ENCODE data around the gene CAPN5. TPM values are rescaled to one million over a fixed set of nuclear protein-coding genes. Genes with fewer than 3 reads are reported as not detected.

Gene CAPN5
- total RNA-seq, 1 donor from 2014 or later = 29.7 TPM

GRCh38 chr11:77026221-77026620 lies 40.5 kb upstream of the CAPN5 start:
- DNase-seq (ENCODE audit: low spot score) = no peak
- Mint-ChIP-seq H3K27ac (ENCODE audit: unreplicated experiment) (no peak overlapping the region), H3K9me3 (ENCODE audit: unreplicated experiment) (no peaks in the 10 kb centered on the region), H3K4me1 (ENCODE audit: unreplicated experiment) (no peaks in the 10 kb centered on the region), H3K36me3 (ENCODE audit: low read depth, unreplicated experiment) (no peaks in the 10 kb centered on the region), H3K27me3 (ENCODE audit: unreplicated experiment) (peaks cover 2% of the 10 kb centered on the region), H3K4me3 (ENCODE audit: unreplicated experiment) (no peak overlapping the region)
- no peak for TF ChIP-seq CTCF (IDR thresholded peaks at IDR 0.05; ENCODE audit: unreplicated experiment)

- Mint-ChIP-seq H3K4me1 (ENCODE audit: unreplicated experiment) (no peaks in the 10 kb centered on the region), H3K4me3 (ENCODE audit: unreplicated experiment) (no peak overlapping the region), H3K27ac (ENCODE audit: unreplicated experiment) (no peak overlapping the region), H3K9me3 (ENCODE audit: unreplicated experiment) (no peaks in the 10 kb centered on the region), H3K27me3 (ENCODE audit: unreplicated experiment) (peaks cover 3% of the 10 kb centered on the region), H3K36me3 (ENCODE audit: low read depth, unreplicated experiment) (no peaks in the 10 kb centered on the region)
- TF ChIP-seq CTCF (IDR thresholded peaks at IDR 0.05; ENCODE audit: unreplicated experiment) = no peak
- no peak for DNase-seq (ENCODE audit: low spot score)
These were observed 40.0 kb upstream of the CAPN5 start for GRCh38 chr11:77026743-77027142.

GRCh38 chr11:77027275-77027674 lies 39.5 kb upstream of the CAPN5 start:
- Mint-ChIP-seq H3K4me1 (ENCODE audit: unreplicated experiment) (no peaks in the 10 kb centered on the region), H3K9me3 (ENCODE audit: unreplicated experiment) (no peaks in the 10 kb centered on the region)

DNA sequence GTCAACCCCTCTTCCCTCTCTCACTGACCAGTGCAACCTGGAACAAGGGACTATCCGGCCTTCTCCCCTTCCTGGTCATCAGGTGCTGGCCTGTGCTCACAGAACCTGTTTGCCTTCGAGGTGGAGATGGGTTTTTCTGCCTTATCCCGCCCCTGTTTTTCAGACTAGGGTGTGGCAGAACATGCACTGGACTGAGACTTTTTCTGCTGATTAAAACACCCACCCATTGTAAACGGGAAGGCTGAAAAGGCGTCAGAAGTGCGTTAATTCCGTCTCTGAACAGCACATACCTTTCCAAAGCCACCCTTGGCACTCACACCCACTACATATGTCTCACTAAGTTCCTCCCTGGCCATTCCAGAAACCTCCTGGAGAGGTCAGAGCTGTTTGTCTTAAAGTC lies 36.9 kb upstream of the CAPN5 start:
- H3K4me3 Mint-ChIP-seq (ENCODE audit: unreplicated experiment) = no peak overlapping the region
- H3K9me3 Mint-ChIP-seq (ENCODE audit: unreplicated experiment) = no peaks in the 10 kb centered on the region
- no peak for DNase-seq (ENCODE audit: low spot score)
- H3K36me3 Mint-ChIP-seq (ENCODE audit: low read depth, unreplicated experiment) = no peaks in the 10 kb centered on the region
- peak overlapping the region; percentile 36 for H3K27ac Mint-ChIP-seq (ENCODE audit: unreplicated experiment)
- no peak for TF ChIP-seq CTCF (IDR thresholded peaks at IDR 0.05; ENCODE audit: unreplicated experiment)
- H3K27me3 Mint-ChIP-seq (ENCODE audit: unreplicated experiment) = peaks cover 3% of the 10 kb centered on the region
- H3K4me1 Mint-ChIP-seq (ENCODE audit: unreplicated experiment) = peaks cover 5% of the 10 kb centered on the region

More at GRCh38 chr11:77027275-77027674, 39.5 kb upstream of the CAPN5 start:
- DNase-seq (ENCODE audit: low spot score) = no peak
- Mint-ChIP-seq H3K36me3 (ENCODE audit: low read depth, unreplicated experiment) (no peaks in the 10 kb centered on the region), H3K4me3 (ENCODE audit: unreplicated experiment) (no peak overlapping the region), H3K27ac (ENCODE audit: unreplicated experiment) (no peak overlapping the region), H3K27me3 (ENCODE audit: unreplicated experiment) (peaks cover 3% of the 10 kb centered on the region)
- no peak for TF ChIP-seq CTCF (IDR thresholded peaks at IDR 0.05; ENCODE audit: unreplicated experiment)

DNA sequence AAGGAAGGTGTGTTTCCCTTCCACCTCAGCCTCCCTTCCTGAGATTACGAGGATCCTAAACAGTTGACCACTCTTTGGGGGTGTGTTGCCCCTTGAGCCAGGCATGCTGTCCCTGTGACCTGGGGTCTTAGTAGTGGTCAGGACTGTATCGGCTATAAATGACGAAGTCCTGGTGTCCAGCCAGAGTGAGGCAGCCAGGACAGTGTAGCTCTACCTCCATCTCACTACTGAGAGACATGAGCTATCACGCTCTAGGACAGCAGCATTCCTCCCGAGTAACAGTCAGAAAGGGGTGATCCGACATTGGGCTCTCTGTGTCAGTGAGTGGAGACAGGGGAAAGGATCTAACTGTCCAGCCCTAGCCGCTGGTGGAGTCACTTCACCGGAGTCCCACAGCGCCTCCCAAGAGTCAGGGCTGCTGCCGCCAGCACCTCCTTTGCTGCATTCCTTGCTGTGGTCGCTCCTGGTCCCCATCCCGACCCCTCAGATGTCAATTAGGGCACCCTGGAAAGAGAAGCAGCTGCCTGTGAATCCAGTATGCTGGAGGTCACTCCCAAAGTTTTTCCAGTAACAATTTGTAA lies 35.8 kb upstream of the CAPN5 start:
- H3K27me3 Mint-ChIP-seq (ENCODE audit: unreplicated experiment) = peaks cover 3% of the 10 kb centered on the region

More for the DNA sequence above, 35.8 kb upstream of the CAPN5 start:
- Mint-ChIP-seq H3K27ac (ENCODE audit: unreplicated experiment) (no peak overlapping the region), H3K4me3 (ENCODE audit: unreplicated experiment) (no peak overlapping the region), H3K36me3 (ENCODE audit: low read depth, unreplicated experiment) (no peaks in the 10 kb centered on the region), H3K4me1 (ENCODE audit: unreplicated experiment) (peaks cover 5% of the 10 kb centered on the region), H3K9me3 (ENCODE audit: unreplicated experiment) (no peaks in the 10 kb centered on the region)
- TF ChIP-seq CTCF (IDR thresholded peaks at IDR 0.05; ENCODE audit: unreplicated experiment) = no peak
- no peak for DNase-seq (ENCODE audit: low spot score)
